Sigmoid colon (tissue), 4 donors: Measurements from ENCODE around the gene LPAR3.

Experiments
- EP300 ChIP-seq, 4 donors: sonication (generic); formaldehyde crosslinking; IDR thresholded peaks; one replicate each; pipeline ENCODE4 v1.6.1; 2017; ENCODE audit warnings: antibody characterized with exemption in 4 of 4
- POLR2A ChIP-seq, 2 donors: fragments of 450-650 bp; IDR thresholded peaks; one replicate each; pipeline ENCODE4 v1.6.1; 2016; ENCODE audit warnings: antibody characterized with exemption in 2 of 2, mild to moderate bottlenecking in 2 of 2, moderate library complexity in 2 of 2
- POLR2AphosphoS5 ChIP-seq, 4 donors: sonication (generic); formaldehyde crosslinking; IDR thresholded peaks; one replicate each; pipeline ENCODE4 v1.6.1; 2017; ENCODE audit warnings: antibody characterized with exemption in 4 of 4
- TF ChIP-seq, protein P1 (sequence below), 4 experiments: fragments of 450-650 bp in 3 of 4; fragments of 200-600 bp in 1 of 4; IDR thresholded peaks; one replicate each; pipeline ENCODE4 v1.5.1; 2016 to 2019; ENCODE audit warnings: antibody characterized with exemption in 4 of 4, mild to moderate bottlenecking in 3 of 4, moderate library complexity in 2 of 4

GRCh38 chr1:84872696-84873355 is 20.2 kb downstream of the LPAR3 start:
- TF ChIP-seq, protein P1, sequence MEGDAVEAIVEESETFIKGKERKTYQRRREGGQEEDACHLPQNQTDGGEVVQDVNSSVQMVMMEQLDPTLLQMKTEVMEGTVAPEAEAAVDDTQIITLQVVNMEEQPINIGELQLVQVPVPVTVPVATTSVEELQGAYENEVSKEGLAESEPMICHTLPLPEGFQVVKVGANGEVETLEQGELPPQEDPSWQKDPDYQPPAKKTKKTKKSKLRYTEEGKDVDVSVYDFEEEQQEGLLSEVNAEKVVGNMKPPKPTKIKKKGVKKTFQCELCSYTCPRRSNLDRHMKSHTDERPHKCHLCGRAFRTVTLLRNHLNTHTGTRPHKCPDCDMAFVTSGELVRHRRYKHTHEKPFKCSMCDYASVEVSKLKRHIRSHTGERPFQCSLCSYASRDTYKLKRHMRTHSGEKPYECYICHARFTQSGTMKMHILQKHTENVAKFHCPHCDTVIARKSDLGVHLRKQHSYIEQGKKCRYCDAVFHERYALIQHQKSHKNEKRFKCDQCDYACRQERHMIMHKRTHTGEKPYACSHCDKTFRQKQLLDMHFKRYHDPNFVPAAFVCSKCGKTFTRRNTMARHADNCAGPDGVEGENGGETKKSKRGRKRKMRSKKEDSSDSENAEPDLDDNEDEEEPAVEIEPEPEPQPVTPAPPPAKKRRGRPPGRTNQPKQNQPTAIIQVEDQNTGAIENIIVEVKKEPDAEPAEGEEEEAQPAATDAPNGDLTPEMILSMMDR (IDR thresholded peaks at IDR 0.05) = no peak
- TF ChIP-seq POLR2A (IDR thresholded peaks at IDR 0.05) = no peak
- no peak for TF ChIP-seq POLR2AphosphoS5 (IDR thresholded peaks at IDR 0.05)
- no peak for TF ChIP-seq EP300 (IDR thresholded peaks at IDR 0.05)
